ENCODE measurements around the gene PCAT7. TPM values are rescaled to one million over a fixed set of nuclear protein-coding genes. Genes with fewer than 3 reads are reported as not detected.
"Not testable (repeated sequence)": the region's sequence is repeated elsewhere in the genome, so short reads cannot be mapped to it uniquely, and the experiment has no call there.

The PCAT7 gene
- total RNA-seq, 1 donor from 2014 or later: under 0.01 TPM

DNA sequence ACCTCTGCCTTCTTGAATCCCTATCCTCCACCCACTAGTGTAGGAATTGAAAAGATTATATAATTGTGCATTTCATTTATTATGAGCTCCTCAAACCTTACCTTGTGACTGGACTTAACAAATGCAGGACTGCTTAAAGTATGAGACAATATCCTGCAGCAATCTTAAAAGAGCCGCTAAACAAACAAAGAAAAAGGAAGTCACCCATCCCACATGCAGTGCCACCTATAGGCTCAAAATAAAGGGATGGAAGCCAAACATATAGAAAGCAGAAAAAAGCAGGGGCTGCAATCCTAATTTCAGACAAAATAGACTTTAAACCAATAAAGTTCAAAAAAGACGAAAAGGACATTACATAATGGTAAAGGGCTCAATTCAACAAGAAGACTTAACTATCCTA, 8.7 kb downstream of the PCAT7 start:
- DNase-seq (ENCODE audit: low read depth, low spot score): no peak

DNA sequence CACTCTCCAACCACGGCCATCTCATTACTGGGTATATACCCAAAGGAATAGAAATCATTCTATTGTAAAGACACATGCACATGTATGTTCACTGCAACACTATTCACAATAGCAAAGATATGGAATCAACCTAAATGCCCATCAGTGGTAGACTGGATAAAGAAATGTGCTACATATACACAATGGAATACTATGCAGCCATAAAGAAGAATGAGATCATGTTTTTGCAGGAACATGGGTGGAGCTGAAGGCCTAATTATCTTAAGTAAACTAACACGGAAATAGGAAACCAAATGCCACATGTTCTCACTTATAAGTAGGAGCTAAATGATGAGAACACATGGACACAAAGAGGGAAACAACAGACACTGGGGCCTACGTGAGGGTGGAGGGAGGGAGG, 9.4 kb downstream of the PCAT7 start:
- DNase-seq (ENCODE audit: low read depth, low spot score): not testable (repeated sequence)

DNA sequence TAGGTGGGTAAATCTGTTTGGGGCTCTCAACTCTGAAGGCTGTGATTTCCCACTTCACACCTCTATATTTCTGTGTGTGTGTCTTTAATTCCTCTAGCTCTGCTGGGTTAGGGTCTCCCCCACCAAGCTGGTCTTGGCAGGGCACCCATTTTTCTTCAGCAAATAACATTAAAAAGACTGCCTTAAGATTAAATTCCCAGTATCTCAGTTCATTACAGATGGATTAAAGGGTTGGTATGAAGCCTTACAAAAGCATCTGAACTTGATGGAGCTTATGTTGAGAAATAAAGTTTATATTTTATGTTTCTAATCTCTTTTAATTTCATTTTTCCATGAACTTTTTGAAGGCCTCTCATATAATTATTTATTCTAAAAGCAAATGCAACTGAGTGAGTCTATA, 11.7 kb downstream of the PCAT7 start:
- no peak for DNase-seq (ENCODE audit: low read depth, low spot score)

DNA sequence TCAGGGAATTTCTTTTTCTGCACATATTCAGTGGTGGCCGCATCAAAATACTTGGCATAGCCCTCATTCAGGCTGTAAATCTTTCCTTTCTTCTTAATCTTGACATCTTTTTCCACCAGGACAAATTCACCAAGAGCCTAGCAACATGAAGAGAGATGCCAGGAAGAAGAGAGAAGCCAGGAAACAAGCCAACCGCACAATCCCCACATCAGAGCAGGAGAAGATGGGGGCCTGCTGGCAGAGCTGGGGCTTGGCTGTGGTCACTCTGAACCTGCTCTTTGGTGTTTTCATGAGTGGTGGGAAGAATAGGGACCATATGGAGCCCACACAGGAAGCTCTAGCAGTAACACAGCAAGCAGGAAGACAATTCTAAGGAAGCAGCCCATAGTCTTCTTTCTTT, 12.4 kb downstream of the PCAT7 start:
- no peak for DNase-seq (ENCODE audit: low read depth, low spot score)

DNA sequence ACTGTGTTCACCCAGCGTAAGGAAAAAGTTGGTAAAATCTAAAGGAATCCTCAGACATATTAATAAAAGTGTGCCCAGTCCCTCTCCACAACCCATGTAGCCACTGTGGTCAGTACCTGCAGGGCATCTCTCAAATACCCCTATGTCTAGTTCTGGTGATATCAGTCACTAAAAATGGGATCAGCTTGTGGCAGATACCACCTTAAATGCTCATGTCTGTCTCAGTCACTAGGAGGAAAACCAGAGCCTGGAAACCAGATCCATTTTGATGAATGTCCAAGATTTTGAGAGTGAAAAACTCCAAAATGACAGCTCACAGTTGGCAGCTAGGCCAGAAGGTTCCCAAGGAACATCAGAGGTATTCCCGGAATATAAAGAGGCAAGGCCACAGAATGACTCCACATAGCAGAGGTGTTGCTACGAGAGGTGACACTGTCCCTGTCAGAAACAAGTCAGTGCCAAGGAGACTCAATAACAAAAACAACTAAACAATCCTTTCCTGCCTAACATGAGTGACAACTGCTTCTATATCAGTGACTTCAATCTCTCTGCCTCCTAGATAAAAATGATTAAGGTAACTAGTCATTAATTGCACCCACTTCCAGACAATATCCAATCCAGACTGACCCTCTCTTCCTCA, 13.5 kb downstream of the PCAT7 start:
- no peak for DNase-seq (ENCODE audit: low read depth, low spot score)

DNA sequence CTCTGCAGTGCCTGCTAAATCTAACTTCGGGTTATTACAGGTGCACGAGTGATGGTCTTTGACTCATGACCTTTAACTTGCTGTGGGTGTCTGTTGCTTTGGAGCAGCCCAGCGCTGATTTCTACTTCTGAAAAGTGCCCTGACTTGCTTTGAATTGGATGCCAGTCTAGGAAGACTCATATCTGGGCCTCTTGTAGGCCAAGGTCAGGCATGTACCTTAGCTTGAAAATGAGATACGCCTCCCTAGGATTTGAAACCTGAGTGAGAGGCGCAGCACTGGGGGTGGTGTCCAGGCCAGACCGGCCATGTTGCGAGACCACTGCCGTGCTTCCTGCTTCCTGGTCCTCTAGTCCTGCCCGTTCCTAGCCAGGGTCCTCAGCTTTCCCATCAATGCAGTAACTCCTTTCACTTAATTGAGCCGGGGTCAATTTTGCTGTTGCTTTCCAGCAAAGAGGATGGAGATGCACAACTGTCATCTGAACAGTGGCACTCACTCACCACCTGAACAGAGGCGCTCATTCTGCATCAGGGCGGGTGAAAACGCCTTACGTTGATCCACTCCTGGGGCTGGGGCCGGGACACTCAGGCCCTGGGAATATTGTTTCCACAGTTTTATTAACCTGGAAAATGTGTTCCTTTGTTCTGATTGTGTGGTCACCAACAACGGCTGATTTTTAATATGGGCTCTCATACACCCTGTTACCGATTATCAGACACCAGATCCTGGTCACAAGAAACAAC, 14.3 kb downstream of the PCAT7 start:
- no peak for DNase-seq (ENCODE audit: low read depth, low spot score)

DNA sequence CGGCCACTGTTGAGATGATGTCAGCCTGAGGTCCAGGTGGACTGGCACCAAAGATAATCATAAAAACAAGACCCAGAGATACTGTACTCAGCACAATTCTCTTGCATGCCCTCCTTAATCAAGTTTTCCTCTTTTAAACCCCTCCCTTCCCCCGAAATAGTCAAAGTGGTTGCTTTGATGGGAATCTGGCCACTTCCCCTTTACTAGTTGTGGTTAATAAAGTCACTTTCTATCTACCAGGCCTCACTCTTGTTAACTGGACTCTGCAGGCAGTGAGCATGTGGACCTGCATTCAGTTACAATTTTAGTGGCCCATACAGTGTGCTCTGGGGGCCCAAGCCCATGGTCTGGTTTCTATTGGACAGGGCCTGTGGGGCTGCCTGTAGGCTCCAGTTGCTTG, 21.2 kb downstream of the PCAT7 start:
- DNase-seq (ENCODE audit: low read depth, low spot score): no peak

DNA sequence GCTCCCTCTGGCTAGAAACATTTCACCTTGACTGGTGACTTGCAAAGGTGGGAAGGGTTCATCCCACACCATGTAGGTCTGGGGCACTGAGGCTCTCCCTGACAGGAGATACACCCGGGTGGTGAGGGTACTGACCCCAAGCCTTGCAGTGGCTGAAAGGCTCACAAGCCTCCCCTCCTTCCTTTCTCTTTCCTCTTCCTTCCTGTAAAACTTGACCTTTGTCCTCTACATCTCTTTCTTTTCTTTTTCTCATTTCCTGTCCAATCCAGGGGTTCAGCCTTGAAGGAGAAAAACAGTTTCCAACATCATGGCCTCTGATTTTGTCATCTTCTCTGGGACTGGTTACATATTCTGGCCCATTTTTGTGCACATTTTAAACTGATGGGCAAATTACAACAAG, 22.2 kb downstream of the PCAT7 start:
- no peak for DNase-seq (ENCODE audit: low read depth, low spot score)

DNA sequence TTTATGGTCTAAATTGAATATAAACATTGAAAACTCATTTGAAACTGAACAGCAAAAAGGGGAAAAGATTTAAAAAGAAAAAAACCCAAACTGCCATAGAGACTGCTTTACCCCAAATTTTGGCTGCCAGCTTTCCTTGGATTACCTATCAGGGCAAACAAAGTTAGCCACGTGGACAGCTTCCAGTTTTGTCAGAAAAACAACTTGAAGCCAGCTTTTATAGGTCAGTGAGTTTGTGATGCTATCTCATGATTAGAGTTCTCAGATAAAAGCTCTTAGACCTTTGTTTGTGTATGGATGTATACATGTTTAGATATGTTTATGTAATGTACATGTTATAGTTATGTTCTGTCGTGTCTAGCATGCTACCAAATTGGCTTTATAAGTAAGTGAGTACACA, 22.7 kb downstream of the PCAT7 start:
- DNase-seq (ENCODE audit: low read depth, low spot score): no peak

DNA sequence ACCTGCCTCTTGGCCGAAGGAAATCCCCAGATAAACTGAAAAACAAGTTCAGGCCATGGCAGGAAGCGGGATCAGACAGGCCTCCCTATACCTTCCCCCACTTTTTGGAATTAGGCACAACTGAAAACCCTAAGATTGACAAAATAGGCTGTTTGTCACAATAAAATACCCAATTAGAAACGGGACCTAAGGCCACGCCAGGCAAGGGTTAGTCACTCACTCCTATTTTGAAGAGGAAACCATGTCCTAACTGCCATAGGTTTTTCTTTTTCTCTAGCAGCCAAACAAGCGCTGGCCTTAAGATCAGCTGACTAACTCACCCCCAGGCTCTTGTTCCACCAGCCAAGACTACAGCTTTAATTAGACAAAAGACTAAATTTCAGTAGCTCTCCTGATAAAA, 26.8 kb downstream of the PCAT7 start:
- no peak for DNase-seq (ENCODE audit: low read depth, low spot score)

DNA sequence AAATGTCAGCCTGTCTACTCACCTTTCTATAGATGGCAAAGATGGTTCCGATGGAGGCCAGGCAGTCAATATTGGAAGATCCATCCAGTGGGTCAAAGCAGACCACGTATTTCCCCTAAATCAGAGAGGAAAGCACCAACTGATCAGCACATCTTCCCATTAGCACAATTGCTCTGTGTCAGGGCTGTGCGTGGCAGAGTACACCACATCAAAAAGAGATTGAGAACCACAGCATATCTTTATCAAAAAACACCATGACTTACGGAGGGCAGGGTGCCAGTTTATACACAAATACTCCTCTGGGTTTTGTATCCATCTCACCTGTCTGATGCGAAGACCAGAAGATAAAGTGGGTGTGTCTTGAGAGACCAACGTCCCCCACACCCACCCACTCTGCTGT, 29.7 kb downstream of the PCAT7 start:
- no peak for DNase-seq (ENCODE audit: low read depth, low spot score)

DNA sequence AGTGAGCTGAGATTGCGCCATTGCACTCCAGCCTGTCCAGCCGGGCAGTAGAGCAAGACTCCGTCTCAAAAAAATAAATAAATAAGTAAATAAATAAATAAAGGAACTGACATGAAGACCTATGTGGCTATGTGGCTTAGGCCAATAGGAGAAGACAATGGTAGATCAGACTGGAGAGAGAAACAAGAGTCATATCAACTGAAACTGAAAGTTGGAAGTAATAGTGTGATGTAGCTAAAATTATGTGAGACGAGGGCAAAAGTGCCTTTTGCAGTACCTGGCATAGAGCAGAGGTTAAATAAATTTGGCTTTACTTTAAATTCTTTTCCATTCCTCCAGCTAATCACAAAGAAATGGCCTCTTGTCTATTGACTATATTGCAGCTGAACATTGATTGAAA, 31.4 kb downstream of the PCAT7 start:
- no peak for DNase-seq (ENCODE audit: low read depth, low spot score)

DNA sequence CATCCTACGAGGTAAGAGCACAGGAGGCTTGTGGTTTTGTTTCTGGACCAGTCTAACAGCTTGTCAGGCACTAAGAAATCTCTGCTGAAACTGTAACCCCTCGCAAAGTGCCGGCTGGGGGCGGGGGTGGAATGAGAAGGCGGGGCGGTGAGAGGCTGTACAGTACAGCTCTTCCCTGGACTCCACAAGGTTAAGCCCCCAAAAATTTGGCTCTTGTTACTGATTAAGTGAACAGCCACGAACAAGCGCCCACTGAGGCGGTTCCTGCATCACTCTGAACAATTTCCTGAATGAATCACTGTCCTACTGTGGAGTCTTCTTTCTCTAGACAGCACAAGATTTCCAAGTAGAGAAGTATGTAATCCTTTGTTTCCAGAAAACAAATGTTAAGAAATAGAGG, 31.9 kb downstream of the PCAT7 start:
- DNase-seq (ENCODE audit: low read depth, low spot score): no peak

DNA sequence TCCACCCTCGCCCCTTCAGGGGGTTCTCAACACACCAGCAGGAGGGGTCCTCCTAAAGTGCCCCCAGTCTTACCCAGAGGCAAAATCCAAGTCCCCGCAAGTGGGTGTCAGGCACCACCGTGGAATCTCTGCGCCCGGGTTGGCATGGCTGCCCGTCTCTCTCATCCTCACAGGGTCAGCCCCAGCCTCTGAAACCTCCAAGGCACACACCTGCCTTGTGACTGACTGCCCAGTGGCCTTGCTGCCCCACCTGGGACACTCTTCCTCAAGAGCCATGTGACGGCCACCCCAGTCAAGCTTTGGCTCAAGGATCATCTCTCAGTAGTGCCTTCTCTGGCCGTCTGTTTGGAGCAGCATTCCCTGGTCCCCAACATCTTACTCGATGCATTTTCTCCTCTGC, 33.8 kb downstream of the PCAT7 start:
- no peak for DNase-seq (ENCODE audit: low read depth, low spot score)

DNA sequence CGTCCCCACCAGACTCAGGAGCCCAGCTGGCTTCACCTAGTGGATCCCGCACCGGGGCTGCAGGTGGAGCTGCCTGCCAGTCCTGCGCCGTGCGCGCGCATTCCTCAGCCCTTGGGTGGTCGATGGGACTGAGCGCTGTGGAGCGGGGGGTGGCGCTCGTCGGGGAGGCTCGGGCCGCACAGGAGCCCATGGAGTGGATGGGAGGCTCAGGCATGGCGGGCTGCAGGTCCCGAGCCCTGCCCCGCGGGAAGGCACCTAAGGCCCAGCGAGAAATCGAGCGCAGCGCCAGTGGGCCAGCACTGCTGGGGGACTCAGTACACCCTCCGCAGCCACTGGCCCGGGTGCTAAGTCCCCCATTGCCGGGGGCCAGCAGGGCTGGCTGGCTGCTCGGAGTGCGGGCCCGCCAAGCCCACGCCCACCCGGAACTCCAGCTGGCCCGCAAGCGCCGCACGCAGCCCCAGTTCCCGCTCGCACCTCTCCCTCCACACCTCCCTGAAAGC, 36.2 kb downstream of the PCAT7 start:
- DNase-seq (ENCODE audit: low read depth, low spot score): not testable (repeated sequence)

DNA sequence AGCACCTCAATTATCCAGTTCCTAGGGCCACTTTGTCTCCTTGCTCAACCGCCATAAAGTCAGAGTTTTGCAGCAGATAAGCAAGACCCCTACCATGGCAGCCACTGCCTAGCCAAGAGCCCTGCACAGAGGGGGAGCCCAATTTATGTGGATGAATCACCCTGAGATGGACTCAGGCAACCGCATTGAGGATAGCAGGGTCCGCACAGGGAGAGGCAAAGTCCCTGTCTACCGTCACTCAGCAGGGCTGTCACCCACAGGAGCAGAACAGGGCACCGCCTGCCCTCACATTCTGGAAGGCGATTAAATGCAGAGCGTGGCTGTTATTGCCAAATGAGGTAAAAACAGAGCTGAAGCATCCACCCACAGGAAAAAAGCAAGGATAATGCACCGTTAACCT, 37.0 kb downstream of the PCAT7 start:
- DNase-seq (ENCODE audit: low read depth, low spot score): no peak

DNA sequence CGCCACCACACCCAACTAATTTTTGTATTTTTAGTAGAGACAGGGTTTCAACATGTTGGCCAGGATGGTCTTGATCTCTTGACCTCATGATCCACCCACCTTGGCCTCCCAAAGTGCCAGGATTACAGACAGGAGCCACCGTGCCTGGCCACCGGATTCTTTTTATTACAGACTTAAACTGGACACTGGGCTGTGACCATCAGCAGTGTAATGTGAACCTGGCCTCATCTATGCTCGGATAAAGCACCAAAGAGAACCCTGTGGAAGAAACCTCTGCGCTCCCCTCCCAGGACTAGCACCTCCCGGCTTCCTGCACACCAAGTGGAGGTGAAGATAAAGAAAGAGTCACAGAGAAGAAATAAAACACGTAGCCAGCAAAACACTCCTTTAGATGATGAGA, 37.8 kb downstream of the PCAT7 start:
- not testable (repeated sequence) for DNase-seq (ENCODE audit: low read depth, low spot score)

DNA sequence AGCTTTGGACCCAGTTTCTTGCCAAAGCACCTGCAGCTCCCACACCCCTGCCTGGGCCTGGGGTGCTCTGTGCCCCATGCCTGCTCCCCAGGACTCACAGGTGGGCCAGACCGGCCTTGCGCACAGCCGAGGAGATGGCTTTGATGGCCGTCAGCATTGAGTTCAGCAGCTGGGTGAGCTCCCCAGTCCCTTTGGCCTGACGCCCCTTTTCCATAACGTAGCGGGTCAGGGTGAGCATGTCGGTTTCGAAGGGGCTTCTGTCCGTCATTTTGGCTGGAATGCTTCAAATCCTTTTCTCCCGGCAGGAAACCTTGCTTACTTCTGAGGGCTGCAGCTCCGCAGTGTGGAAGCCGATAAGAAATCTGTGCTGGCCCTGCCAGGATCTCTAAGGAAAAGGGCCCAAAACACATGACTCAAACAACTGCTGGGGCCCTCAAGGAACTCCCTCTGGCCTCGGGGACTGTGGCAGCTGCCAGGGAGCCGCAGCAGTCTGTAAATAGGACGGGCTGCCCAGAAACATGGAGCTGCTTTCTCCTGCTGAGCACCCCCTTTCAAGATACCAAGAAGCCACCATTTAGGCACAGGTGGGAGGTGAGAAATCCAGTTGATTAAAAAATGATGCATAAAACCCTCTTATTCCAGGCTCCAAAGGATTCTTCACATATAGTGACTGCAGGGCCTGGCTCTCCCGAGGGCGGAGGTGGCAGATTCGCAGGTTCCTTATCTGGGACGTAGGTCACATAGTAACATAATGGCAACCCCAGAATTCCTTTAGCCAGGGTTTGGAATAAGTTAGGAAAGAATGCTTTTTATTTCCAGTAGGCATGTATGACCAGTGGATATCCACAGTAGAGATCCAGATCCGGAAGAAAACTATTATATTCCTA, 38.8 kb downstream of the PCAT7 start, which contains the start of gene FBP2:
Gene FBP2, minus strand, starts transcription at position 366 of the 887 bp plus-strand sequence. Its CDS starts 98 bp downstream, at position 268.
- peak; percentile 8 for DNase-seq (ENCODE audit: low read depth, low spot score)

DNA sequence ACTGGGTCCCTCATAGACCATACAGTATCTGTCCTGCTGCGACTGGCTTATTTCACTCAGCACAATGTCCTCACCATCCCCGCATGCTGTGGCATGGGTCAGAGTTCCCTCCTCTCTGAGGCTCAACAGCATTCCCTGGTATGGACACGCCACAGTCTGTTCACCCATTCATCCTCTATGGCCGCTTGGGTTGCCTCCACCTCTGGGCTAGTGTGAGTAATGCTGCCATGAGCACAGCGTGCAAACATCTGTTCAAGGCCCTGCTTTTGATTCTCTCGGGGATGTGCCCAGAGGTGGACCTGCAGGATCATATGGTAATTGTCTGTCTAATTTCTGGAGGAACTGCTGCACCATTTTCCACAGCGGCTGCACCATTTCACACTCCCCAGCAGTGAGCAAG, 44.2 kb downstream of the PCAT7 start:
- no peak for DNase-seq (ENCODE audit: low read depth, low spot score)

DNA sequence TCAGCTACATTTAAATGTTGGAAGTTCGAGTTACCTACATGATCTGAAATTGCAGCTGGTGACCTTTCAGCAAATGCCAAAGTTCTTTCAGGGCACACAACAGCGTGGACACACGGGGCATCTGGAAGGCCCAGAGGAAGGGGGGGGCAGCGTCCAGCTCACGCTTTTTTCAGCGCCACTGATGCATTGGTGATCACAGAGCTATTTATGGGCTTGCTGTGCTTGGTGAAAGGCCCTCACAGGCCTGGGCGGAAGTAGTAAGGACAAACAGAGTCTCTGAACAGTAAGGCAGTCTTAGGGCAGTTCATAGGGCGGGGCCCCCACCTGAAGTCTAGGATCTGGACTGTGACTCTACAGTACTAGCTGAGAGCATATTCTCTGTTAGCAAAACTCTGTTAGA, 45.4 kb downstream of the PCAT7 start:
- DNase-seq (ENCODE audit: low read depth, low spot score): no peak

DNA sequence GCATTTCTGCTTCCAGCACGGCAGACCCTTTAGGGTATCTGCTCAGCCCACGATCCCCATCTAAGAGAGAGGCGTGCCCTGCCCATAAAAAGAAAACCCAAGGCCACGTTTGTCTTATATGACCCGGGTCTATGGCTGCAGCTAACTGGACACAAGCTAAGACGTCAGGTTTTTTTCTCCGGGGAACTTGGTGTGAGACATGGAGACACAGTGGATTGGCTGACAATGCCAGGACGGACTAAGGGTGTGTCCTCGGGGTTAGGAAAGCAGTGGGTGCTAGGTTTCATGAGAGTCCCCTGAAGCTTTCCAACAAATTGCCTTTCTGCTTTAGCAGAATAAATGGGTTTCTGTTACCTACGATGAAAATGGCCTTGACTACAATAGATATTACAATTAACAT, 45.8 kb downstream of the PCAT7 start:
- no peak for DNase-seq (ENCODE audit: low read depth, low spot score)

DNA sequence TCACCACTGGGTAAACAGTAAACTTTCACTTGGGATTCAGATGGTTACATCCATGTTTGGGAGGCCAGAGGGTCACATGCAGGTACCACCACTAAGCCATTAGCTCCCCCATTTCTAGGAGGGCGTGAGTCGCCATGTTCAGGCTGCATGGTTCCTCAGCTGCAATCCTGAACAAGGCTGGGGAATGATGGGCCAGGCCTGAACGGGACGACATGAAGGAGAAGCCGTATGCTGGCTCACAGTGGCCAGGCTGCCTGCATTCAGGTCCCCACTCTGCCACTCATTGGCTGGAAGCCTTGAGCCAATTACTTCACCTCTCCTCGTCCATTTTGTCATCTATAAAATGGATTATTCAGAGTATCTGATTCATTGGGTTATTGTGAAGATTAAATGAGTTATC, 47.8 kb downstream of the PCAT7 start:
- DNase-seq (ENCODE audit: low read depth, low spot score): no peak

Data from pulmonary artery endothelial cell (primary cell).